NCI-H146 (cell line): Measurements from ENCODE around the gene CDYL.

ENCODE experiments used
- DNase-seq: peaks from one replicate; lab custom pipeline; 2025; lab: John Stamatoyannopoulos, UW

Gene CDYL, protein sequence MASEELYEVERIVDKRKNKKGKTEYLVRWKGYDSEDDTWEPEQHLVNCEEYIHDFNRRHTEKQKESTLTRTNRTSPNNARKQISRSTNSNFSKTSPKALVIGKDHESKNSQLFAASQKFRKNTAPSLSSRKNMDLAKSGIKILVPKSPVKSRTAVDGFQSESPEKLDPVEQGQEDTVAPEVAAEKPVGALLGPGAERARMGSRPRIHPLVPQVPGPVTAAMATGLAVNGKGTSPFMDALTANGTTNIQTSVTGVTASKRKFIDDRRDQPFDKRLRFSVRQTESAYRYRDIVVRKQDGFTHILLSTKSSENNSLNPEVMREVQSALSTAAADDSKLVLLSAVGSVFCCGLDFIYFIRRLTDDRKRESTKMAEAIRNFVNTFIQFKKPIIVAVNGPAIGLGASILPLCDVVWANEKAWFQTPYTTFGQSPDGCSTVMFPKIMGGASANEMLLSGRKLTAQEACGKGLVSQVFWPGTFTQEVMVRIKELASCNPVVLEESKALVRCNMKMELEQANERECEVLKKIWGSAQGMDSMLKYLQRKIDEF

DNA sequence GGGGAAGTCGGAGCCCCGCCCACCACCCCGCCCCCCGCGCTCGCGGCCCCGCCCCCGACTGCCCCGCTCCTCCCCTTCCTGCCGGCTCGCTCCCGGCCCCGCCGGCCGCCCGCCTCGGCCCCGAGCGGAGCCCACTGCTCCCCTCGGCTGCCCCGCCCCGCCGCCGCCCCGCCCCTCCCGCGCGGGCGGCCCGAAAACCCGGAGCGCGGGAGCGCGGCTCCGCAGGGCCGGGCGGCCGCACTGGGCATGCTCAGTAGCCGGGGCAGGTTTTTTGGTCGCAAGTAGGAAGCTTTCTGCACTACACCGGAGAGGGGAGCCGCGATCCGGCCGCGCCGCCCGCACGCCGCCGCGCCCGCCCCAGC is at the start of gene CDYL:
Gene CDYL, plus strand, starts transcription at position 274 of the 362 bp plus-strand sequence. CDS start 380 bp downstream, outside the sequence.
- DNase-seq = peak; percentile 75

DNA sequence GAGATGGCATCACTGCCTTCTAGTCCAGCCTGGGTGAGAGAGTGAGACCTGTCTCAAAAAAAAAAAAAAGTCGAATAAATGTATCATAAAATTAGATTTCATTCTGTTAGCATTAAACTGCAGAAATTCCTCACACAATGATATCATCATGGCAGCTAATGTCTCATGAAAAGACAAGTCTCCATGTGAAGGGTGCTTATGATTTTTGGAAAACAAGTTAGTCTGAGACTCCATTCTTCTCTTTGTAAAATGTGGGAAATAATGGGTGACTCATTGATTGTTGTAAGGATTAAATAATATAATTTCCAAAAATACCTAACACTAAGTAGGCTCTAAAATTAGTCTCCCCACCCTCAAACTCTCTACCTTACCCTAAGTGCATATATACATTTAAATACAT is 49.6 kb upstream of the CDYL start:
- DNase-seq = no peak

DNA sequence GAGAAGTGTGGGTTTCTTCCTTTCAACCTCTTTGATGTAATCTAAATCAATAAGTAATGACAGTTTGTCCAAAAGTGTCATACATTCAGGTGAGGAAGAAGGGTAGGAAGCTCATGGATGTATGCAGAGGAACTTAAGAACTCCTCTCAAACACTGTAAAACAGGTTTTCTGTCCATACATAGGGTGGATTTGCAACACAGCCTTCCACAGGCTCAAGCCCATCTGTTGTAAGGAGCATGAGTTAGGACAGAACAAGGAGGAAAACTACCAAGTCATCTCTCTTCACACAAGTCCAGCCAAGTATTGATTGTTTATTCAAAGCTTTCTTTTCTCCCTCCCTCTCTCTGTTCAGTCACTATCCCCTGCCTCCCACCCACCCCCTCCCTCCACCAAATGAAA is 49.0 kb upstream of the CDYL start:
- no peak for DNase-seq

DNA sequence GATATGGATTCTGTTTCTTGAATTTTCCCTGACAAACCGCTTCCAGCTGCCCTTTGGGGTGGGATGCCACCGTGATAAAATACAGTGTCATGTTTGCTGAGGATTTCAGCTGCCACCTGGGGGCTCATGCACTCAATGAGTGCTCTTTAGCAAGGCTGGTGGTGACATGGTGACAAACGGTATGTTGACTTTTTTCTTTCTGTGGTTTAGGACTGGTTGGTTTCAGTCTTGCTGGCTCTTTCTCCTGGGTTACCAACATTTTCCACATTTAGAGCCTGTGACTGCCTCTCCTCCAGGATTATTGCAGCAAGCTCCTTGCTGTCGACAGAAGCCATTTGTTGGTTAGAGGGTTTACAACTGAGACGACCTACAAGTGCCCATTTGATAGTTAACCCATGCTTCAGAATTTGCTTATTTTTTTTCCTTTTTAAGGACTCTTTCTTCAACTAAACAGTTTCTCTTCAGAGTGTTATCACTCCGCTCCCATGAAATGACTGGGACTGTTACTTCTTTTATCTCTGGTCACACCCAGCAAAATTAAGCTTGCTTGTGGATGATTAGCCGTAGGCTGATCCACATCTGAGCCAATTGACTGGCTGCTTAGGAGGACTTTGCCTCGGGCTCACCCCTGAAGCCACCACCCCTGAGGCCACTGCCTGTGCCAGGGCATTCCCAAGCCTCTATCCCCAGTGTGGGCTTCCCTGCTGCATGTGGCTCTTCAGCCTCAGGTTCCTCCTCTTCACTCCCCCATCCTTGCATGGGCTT is 48.4 kb upstream of the CDYL start:
- DNase-seq = no peak

DNA sequence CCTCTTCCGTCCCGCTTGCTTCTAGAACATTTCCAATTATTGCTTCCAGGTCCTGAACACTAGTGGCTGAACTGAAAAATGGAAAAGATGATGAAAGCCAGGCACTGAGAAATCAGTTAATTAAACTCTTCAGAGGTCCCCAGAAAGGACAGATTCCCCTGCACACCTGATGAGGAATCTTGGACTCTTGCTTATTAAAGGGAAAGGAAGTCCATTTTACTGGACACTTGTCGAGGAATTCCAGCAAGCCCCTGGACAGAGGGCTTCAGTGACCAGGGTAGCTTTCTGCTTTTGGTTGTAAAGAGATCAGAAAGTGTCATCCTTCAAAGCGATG is 47.8 kb upstream of the CDYL start:
- DNase-seq = no peak

DNA sequence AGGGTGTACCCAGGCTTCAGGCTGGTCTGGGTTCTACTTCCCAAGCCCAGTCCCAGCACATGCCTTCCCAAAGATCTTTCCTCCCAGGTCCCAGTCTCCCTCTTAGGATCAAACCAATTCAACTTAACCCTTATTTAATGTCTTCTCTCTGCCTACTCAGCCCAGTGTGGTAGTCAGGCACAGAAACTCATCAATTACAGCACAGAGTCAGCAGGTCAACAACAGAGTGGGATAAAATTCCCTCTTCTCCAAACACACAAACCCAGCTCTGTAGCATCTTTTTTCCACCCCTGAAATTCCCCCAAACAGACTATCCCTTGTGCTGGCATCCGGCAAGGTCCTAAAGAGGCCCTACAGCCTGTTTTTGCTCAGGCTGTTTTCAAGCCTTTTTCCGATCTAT is 47.3 kb upstream of the CDYL start:
- DNase-seq = no peak

DNA sequence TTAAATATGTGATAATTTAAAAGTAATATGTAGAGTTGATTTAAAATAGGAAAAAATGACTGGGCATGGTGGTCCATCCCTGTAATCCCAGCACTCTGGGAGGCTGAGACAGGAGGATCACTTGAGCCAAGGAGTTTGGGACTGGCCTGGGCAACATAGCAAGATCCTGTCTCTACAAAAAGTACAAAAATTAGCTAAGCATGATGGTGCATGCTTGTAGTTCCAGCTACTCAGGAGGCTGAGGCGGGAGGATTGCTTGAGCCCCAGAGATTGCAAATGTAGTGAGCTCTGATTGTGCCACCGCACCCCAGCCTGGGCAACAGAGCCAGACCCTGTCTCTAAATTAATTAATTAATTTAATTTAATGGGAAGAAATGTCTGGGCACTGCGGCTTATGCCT is 44.2 kb upstream of the CDYL start:
- DNase-seq = no peak

DNA sequence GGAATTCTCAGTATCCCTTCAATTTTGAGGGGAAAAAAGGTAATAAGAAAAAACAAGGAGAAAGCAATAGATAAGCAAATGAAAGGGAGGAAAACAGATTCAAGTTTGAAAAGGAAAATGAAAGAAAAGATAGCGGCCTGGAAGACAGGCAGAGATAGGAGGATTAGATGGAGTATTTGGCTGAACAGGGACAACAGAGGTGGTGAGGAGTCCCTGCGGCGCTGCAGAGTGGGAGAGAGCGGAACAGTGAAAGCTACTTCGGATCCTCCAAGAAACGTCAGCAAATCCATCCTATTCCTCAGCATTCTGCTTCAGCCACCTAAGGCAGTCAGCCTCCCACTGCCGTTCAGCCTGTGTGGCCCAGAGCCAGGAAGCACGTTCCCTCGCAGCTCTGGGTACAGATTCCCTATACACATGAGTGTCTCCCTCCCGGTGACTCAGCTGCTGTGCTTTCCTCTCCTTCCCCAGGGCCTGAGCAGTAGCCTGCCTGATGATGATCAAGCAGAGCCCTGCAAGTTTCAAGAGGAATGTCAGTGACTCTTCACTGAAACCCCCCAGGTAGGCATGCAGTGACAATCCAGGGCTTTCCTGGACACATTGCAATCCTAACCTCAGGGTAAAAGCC is 43.4 kb upstream of the CDYL start:
- DNase-seq = no peak

DNA sequence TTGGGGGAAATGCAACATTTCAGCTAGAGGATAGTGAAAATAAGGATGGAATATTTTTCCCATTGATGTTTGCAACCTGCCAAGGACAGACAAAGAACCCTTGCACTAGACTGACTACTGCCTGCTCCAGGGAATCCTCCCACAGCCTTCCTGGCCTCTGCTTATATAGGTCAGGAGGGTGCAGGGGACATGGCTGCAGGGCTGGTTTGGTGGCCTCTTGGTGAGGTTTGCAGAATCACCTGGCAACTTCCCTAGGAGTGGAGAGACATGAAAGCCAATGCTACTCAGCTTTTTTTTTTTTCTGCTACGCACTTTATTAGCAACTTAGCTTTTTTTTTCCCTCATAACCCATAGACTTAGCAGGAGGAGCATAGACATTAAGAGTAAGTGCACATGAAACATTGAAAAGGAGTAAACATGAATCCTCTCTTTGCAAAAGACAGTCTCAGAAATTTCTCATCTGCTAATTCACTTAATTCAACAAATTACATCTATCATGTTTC is 39.8 kb upstream of the CDYL start:
- no peak for DNase-seq

DNA sequence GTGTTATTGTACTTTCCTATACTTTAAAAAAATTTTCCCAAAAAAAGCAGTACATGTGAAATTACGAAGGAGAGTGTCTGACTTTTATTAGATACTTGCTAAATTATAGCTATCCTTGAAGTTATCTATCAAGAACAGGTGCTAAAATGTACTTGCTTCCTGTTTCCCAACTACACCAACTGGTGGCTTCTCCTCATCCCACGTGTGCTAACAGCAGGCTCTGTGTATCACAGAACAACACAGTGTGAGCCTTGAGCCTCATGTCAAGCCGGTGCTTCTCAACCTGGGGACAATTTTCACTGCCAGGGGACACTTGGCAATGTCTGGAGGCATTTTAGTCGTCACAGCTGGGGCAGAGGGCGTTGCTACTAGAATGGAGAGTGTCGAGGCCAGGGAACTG is 36.2 kb upstream of the CDYL start:
- DNase-seq = no peak

DNA sequence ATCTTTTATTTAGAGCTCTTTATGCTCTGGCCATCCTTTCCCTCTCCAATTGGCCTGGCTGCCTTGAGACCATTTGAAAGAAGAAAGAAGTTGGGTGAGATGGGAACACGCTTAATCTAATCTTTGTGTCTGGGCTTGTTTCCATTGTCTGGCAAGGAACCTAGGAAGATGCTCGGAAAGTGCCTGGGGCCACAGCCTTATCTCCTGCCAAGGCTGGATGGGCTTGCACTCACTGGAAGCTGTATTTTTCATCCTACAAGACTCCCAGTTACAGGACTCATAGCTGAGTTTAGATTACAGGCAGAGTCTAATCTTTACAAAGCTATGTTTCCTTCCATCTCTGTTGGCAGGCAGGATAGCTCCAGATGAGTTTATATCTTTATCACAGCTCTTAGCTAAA is 33.1 kb upstream of the CDYL start:
- no peak for DNase-seq

DNA sequence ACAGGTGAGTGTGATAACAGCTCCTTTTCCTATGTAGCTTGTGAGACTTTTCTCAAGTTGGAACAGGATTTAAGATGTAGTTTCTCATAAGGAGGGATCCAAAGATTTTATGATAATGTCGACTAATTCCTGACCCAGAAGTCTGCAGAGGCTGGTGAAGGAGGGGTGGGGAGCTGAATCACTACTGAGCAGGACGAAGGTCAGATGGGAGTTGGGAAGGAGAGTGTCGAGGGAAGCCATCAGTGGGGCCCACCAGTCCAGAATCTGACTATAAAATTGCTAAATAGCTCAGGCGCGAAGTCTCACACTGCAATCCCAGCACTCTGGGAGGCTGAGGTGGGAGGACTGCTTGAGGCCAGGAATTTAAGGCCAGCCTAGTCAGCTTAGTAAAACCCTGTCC is 32.3 kb upstream of the CDYL start:
- no peak for DNase-seq

DNA sequence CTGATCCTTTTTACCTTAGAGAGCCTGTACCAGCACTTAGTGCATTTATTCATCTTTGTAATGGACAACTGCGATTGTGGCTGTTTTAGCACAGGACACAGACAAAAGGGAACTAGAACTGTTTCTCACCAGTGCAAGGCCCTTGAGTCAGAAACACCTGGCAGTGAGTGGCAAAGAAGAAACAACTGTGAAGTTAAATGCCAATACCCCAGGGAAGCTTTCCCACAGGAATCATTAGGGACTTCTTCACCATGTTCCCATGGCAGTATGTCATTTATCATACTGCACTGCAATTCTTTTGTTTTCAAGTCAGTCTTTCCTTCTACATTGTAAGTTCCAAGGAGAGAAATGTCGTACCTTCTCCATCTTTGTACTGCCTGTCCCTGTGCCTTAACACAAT is 28.6 kb upstream of the CDYL start:
- no peak for DNase-seq

DNA sequence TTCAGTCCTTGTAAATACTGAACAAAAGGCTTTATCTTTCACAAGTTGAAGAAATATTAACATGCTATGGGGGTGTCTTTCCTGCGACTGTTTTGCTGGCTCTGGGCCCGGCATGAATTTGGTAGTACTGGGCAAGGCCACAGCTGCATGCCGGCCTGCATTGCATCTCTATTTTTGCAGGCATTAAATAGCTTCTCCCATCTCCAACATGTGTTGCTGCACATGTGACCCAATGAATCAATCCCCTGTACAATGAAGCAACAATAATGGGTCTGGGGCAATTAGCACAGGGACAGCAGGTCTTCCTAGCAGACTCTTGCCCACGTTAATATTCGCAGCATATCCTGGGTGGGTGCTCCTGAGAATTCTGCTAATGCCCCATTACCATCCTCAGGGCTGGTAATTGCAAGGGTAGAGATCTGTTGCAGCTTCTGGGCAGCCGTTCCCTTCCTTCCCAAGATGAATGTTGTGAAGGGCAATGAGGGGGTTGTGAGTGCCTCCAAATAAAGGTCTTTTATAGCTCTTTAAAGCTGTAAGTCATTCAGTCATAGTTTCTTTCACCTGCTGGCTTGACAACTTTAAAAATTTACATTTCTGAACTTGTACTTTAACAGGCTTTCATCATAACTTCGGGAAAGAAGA is 24.3 kb upstream of the CDYL start:
- DNase-seq = no peak

DNA sequence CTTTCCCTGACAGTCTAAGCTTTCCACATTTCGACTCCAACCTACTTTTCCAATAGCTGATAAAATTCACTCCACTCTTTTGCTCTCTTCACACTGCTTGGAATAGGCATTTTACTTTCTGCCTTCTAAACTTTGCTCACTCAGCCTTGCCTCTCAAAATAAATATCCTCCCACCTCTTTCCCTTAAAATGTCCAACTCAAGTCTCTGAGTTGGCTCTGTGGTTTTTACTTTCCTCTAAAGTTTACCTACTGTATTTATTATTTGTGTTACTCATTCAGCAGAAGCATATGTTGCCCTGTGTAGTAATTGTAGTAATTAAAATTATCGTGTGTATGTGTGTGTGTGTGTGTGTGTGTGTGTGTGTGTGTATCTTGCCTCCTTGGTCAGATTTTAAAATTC is 20.0 kb upstream of the CDYL start:
- no peak for DNase-seq

DNA sequence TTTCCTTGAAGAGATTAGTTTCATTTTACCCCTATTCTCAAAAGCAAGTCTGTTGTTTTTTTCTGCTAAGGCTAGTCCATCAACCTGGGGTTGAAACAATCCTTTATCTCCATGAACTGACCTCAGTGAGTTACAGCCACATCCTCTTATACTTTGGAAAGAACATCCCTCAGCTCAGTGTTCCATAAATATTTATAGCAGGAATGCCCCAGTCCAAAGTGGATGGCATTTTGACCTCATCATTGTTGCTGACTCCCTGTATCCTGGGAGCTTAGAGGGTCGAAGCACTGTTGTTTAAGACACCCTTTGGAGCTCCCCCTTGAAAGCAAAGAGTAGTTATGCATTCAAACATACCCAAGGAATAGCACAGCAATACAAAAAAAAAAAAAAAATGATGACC is 16.2 kb upstream of the CDYL start:
- DNase-seq = no peak

DNA sequence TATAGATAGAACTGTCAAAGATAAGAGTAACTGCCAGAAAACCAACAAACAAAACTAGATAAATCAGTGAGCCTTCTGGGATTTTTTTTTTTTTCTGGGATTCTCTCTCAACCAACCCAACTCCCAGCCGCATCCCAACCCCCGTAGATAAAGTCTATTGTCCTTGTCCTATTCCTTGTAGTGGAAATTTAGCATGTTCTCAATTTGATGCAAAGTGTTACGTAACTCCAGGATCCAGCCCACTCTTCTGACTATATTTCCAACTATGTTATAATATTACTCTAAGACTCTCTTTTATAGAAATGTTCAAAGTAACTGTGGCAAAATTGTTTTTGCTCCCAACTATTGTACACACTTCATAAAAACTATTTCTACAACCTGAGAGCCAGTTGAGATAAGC is 15.4 kb upstream of the CDYL start:
- no peak for DNase-seq

DNA sequence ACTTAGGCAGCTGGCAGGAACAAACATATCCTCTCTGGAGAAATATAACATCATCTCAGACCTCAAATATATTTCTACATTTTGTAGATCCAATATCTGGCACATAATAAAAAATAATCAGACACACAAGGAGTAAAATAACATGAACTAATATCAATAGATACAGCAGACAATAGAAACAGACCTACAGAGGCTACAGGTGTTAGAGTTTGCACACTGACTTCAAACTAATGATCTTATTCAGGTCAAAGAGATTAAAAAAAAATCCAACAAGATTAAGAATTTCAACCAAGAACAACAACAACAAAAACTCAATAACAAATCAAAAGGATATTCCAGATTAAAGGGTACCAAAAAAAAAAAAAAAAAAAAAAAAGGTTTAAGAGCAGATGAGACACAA is 13.9 kb upstream of the CDYL start:
- no peak for DNase-seq

DNA sequence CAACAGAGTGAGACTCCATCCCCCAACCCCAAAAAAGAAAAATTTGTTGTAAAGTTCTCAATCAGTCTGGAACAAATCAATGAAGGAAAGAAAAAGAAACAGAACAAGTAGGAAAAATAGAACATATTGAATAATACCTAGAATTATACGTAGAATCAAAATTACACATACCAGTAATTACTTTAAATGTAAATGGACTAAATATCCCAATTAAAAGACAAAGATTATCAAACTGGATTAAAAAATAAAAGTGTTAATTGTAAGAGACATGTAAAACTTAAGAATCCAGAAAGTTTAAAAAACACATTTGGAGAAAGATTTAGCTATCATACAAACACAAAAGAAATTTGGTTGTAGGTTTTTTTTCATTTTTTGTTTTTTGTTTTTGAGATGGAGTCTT is 12.3 kb upstream of the CDYL start:
- no peak for DNase-seq

DNA sequence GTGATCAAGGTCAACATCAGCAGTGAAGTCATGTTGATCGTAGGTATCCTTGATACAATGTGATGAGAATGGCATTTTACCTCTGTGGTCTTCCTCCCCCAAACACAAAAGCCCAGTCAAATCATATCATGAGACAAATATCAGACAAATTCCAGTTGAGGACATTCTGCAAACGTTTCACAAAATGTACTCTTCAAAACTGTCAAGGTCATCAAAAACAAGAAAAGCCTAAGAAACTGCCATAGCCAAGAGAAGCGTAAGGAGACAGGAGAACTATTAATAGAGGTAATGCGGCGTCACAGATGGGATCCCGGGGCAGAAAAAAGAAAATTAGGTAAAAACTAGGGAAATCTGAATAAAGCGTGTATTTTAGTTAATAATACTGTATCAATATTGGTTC is 7.4 kb upstream of the CDYL start:
- DNase-seq = no peak

DNA sequence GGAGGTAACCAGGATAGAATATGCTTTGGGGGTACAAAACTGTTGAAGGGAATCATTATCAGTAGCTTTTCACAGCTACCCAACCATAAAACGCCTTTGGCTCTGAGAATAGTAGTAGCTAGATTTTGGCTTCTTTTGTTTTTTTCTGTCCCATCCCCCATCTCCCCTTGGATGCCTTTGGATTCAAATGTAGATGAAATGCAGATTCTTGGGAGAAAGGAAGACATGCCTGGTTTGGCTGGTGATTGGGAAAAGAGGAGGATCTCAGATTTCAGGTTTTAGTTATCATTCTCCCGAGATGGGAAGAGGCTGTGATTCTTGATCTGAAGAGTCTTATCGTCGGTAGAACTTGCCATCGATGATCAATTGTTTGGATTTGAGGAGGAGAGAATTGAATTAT is 3.5 kb upstream of the CDYL start:
- no peak for DNase-seq

DNA sequence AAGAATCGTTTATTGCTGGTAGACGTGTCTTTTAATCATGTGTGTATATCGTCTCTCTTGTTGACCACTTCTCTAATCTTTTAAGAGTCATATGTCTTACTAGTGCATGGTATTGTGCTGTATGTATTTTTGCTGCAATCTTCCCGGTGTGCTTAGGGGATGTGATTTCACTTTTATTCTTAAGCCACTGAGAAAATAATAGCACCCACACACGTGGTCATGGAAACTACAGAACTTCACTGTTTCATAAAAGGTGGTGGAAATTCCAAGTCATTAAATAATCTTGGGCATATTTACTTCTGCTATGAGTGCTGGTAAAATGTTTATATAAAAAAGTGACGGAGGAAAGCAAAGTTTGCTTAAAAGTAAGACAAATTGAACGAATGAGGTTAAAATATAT is 3.0 kb upstream of the CDYL start:
- no peak for DNase-seq
